ENCODE results near the gene ARHGAP28. TPM values are rescaled to one million over a fixed set of nuclear protein-coding genes. Genes with fewer than 3 reads are reported as not detected.

Gene ARHGAP28
- total and polyA plus RNA-seq, 2 of the 13 experiments (the other 11 are each of a cell fraction or from before 2014, with no cell fraction given), result not detected

- Histone ChIP-seq H3K9ac (ENCODE audit: insufficient read depth, low read depth, low read length) (no peak overlapping the region), H3K4me1 (ENCODE audit: insufficient read depth, low read length) (no peaks in the 10 kb centered on the region), H3K27ac (ENCODE audit: extremely low read length, insufficient read depth, low read length) (no peak overlapping the region), H3K36me3 (replicated peaks in 1 of 2; ENCODE audit: control insufficient read depth in 1 of 2, insufficient read depth in 2 of 2, low read length in 2 of 2) (no peaks in the 10 kb centered on the region), H3K27me3 (ENCODE audit: control insufficient read depth in 1 of 2, insufficient read depth in 2 of 2, low read length in 2 of 2) (no peaks in the 10 kb centered on the region), H3K4me2 (ENCODE audit: low read depth, low read length) (no peak overlapping the region), H3K4me3 (replicated peaks in 1 of 3; ENCODE audit: insufficient read depth in 1 of 3, low read depth in 2 of 3, low read length in 3 of 3) (no peak overlapping the region), H3K79me2 (ENCODE audit: insufficient read depth, low read length) (no peaks in the 10 kb centered on the region), H3K9me3 (ENCODE audit: low read length) (no peaks in the 10 kb centered on the region), H2AFZ (ENCODE audit: low read length) (no peak overlapping the region), H4K20me1 (ENCODE audit: insufficient read depth, low read length) (no peaks in the 10 kb centered on the region)
- in situ Hi-C loops (cut with HindIII; ENCODE audit: extremely low pct_ligation_motif_present, low pct_unique_long_range_greater_than_20kb), result no loop called here
- POLR2A ChIA-PET, result no interaction called here
- ATAC-seq (no peak), DNase-seq (ENCODE audit: low spot score) (no peak), FAIRE-seq (no peak)
- no TSS peak for BruUV-seq (replicated peaks)
- CTCF ChIA-PET (ENCODE audit: low intra/inter-chr PET ratio, low total read pairs), result no interaction called here
- TF ChIP-seq RBM22 (optimal IDR thresholded peaks at IDR 0.05; ENCODE audit: low read length) (no peak), GATA4 (IDR thresholded peaks at IDR 0.05; ENCODE audit: borderline replicate concordance, low read depth) (no peak), POGZ (CRISPR knock-in tag; IDR thresholded peaks at IDR 0.05) (no peak), ZFP41 (CRISPR knock-in tag; IDR thresholded peaks at IDR 0.05; ENCODE audit: borderline replicate concordance) (no peak), EEA1 (CRISPR knock-in tag; IDR thresholded peaks at IDR 0.05; ENCODE audit: borderline replicate concordance) (no peak), FOXK2 (IDR thresholded peaks at IDR 0.05) (no peak), ZNF615 (CRISPR knock-in tag; IDR thresholded peaks at IDR 0.05; ENCODE audit: borderline replicate concordance) (no peak), ADNP (CRISPR knock-in tag; IDR thresholded peaks at IDR 0.05) (no peak), ZFP62 (CRISPR knock-in tag; IDR thresholded peaks at IDR 0.05) (no peak), RBM39 (IDR thresholded peaks at IDR 0.05; ENCODE audit: low read depth, low read length, poor library complexity, severe bottlenecking) (no peak)
- 0% methylated on average over 4 of the region's 4 CpGs for WGBS (ENCODE audit: low lambda C conversion rate)
- intact Hi-C loops (cut with micrococcal nuclease; ENCODE audit: unreplicated experiment), result loop anchor here (10.0 kb wide), 1 partner anchor 54 kb away; no protein-coding TSS in a partner anchor
Measured at GRCh38 chr18:6719098-6719846, 10.2 kb upstream of the ARHGAP28 start.

Measured in HepG2 (cell line).